Muscle of leg (tissue), 11 donors: ENCODE results near the gene NSG1. TPM values are rescaled to one million over a fixed set of nuclear protein-coding genes. Genes with fewer than 3 reads are reported as not detected.

Experiments
- DNase-seq: peaks from one replicate; pipeline ENCODE4 v3.0.0; 2013
- H3K27ac ChIP-seq: one replicate; pipeline ENCODE4 v1.5.1; 2013; ENCODE audit warnings: mild to moderate bottlenecking, low read length, control low read depth
- H3K27me3 ChIP-seq: one replicate; pipeline ENCODE4 v1.6.1; 2013; ENCODE audit warnings: low read length; ENCODE audit not compliant: control insufficient read depth, insufficient read depth
- H3K36me3 ChIP-seq: one replicate; pipeline ENCODE4 v1.6.1; 2013; ENCODE audit warnings: low read length; ENCODE audit not compliant: control insufficient read depth, insufficient read depth
- H3K4me1 ChIP-seq: one replicate; pipeline ENCODE4 v1.6.1; 2013; ENCODE audit warnings: low read length; ENCODE audit not compliant: control insufficient read depth, insufficient read depth
- H3K4me3 ChIP-seq: one replicate; pipeline ENCODE4 v1.5.1; 2013; ENCODE audit warnings: low read length, control low read depth
- H3K9me3 ChIP-seq: replicated peaks from 2 replicates; pipeline ENCODE4 v1.6.1; 2013; ENCODE audit warnings: low read depth, low read length; ENCODE audit not compliant: control insufficient read depth
- WGBS: methylation state at CpG from one replicate; pipeline ENCODE4 v1.1.5; 2013; ENCODE audit warnings: missing lambda C conversion rate; ENCODE audit not compliant: insufficient coverage; 5-methylcytosine and 5-hydroxymethylcytosine counted together
- polyA plus RNA-seq, 8 donors: library from polyadenylated mRNA; unstranded; fragments of 120-200 nt; gene quantifications; one replicate each; pipeline versions ENCODE4 v1.2.1 to v1.2.3, GENCODE V29; 2013; ENCODE audit warnings: inconsistent platforms in 1 of 8, low replicate concordance in 1 of 8; ENCODE audit not compliant: insufficient read length in 8 of 8, insufficient read depth in 1 of 8
- total RNA-seq: library from RNA; stranded (reverse); fragments of 120-200 nt; gene quantifications from one replicate; pipeline ENCODE4 v1.2.4, GENCODE V29; 2013

The NSG1 gene
- total and polyA plus RNA-seq, 9 donors, result 0.75 to 12.2 (median 2.8) TPM

GRCh38 chr4:4408132-4408523 lies 21.2 kb downstream of the NSG1 start:
- 62% methylated on average over 10 of the region's 13 CpGs for WGBS
- H3K4me1 ChIP-seq, result peaks cover 8% of the 10 kb centered on the region
- H3K36me3 ChIP-seq, result no peaks in the 10 kb centered on the region
- no peaks in the 10 kb centered on the region for H3K9me3 ChIP-seq
- DNase-seq, result no peak
- no peak overlapping the region for H3K27ac ChIP-seq
- no peak overlapping the region for H3K4me3 ChIP-seq
- peaks cover 18% of the 10 kb centered on the region for H3K27me3 ChIP-seq

DNA sequence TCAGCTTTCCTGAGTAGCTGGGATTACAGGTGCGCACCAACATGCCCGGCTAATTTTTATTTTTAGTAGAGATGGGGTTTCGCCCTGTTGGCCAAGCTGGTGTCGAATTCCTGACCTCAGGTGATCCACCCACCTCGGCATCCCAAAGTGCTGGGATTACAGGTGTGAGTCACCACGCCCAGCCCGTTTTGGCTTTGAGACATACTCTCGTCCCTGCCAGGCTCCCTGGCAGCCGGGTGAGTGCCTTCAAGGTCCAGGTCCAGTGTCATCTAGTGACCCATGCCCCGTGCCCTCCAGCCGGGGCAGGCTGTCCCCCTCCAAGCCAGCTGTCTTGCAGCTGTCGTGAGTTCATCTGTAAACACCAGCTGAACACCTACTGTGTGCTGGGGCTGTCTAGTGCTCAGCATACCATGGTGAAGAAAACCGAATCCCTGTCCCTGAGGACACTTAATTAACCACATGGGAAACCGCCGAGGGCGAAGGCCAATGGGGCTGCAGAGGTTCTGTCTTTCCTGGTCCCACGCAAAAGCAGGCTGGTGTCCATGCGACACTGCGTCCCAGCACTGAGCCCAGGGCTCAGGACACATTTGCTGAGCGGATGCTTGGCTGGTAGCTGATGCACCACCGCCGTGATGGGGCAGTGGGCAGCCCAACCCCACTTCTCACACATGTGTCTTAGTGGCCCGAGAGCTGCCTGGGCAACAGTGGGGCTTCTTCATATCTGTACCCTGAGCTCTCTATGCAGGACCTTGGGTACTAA lies 21.9 kb downstream of the NSG1 start:
- Histone ChIP-seq H3K4me3 (no peak overlapping the region), H3K27ac (no peak overlapping the region), H3K4me1 (peaks cover 8% of the 10 kb centered on the region), H3K9me3 (no peaks in the 10 kb centered on the region), H3K27me3 (peaks cover 18% of the 10 kb centered on the region), H3K36me3 (no peaks in the 10 kb centered on the region)
- DNase-seq, result no peak
- 70% methylated on average over 13 of the region's 23 CpGs for WGBS

DNA sequence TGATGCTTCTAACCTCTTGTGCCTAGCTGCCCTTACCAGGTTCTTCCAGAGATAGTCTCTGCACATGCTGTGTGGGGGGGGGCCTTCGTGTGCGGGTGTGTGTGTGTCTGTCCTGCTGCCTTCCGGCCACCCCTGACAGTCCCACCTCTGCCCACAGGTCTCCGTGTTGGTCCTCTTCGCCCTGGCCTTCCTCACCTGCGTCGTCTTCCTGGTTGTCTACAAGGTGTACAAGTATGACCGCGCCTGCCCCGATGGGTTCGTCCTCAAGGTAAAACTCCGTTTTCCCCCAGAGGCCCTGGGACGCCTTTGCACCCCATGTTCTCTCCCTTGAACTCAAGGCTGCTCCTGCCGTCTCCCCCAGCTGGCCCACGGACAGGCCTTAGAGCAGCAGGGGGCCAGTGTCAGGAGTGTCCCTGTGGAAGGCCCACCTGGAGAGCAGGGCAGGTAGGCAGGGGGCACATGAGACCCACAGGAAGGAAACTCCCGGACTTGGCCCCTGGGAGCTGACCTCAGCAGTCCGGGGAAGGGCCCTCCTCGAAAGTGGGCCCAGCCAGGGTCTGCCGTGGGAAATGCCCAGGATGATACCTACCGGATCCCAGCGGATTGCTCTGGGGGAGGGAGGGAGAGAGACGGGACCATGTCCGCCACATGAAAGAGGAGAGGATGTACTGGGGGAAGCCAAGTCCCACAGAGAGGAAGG lies 22.7 kb downstream of the NSG1 start:
- peaks cover 14% of the 10 kb centered on the region for H3K27me3 ChIP-seq
- no peaks in the 10 kb centered on the region for H3K9me3 ChIP-seq
- WGBS, result 87% methylated on average over 17 of the region's 23 CpGs
- H3K27ac ChIP-seq, result no peak overlapping the region
- no peaks in the 10 kb centered on the region for H3K36me3 ChIP-seq
- peaks cover 8% of the 10 kb centered on the region for H3K4me1 ChIP-seq
- no peak overlapping the region for H3K4me3 ChIP-seq
- DNase-seq, result no peak

DNA sequence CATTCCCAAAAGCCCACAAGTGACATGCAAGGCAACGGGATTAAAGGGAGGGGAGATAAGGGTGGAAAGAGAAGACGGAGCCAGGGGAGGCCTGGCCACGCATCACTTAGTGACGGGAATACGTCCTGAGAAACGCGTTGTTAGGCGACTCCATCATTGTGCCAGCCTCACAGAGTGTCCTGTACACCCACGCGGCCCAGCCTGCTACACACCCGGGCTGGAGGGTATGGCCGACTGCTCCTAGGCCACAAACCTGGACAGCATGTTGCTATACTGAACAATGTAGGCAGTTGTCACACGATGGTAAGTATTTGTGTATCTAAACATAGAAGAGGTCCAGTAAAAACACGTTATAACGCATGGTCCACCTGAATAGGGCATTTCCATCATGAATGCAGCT lies 23.4 kb downstream of the NSG1 start:
- Histone ChIP-seq H3K9me3 (no peaks in the 10 kb centered on the region), H3K4me1 (peaks cover 8% of the 10 kb centered on the region), H3K36me3 (peaks cover 2% of the 10 kb centered on the region), H3K27ac (no peak overlapping the region), H3K4me3 (no peak overlapping the region), H3K27me3 (peaks cover 14% of the 10 kb centered on the region)
- 85% methylated on average over 14 of the region's 15 CpGs for WGBS
- DNase-seq, result no peak

GRCh38 chr4:4411906-4412305 lies 25.0 kb downstream of the NSG1 start:
- no peak overlapping the region for H3K4me3 ChIP-seq
- H3K36me3 ChIP-seq, result peaks cover 9% of the 10 kb centered on the region
- no peaks in the 10 kb centered on the region for H3K9me3 ChIP-seq
- no peak for DNase-seq
- peaks cover 6% of the 10 kb centered on the region for H3K27me3 ChIP-seq
- WGBS, result 81% methylated on average over 10 of the region's 15 CpGs
- H3K4me1 ChIP-seq, result peaks cover 8% of the 10 kb centered on the region
- H3K27ac ChIP-seq, result no peak overlapping the region

DNA sequence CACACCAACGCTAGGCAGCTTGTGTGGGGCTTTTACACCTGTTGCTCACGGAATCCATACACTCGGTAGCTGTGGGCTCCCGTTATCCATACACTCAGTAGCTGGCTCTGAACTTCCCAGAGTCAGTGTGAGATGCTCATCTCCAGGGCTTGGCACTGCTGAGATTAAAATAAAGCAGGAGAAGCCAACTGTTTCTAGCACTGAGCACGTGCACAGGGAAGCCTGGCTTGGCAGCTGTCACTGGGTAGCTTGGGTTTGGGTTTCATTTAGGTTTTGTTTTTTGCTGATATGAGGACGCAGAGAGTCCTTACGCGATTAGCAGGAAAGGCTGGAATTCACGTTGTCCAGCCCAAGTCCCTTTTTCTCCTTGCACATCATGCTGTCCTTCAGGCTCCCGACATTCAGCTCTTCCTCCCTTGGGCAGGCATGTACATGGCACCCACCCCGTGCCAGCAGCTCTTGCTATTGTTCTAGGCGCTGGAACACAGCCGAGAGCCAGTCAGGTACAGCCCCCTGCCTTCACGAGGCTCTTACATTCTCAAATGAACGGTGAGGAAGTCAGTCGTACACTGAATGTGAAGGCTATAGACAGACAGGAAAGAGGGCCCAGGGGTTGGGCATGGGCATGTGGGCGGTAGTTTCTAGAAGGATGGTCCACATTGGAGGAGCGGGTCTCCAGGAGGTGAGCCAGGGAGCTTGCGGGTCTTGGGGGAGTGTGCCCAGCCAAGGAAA lies 25.9 kb downstream of the NSG1 start:
- Histone ChIP-seq H3K4me3 (no peak overlapping the region), H3K27ac (peak overlapping the region; percentile 55), H3K36me3 (peaks cover 11% of the 10 kb centered on the region), H3K9me3 (no peaks in the 10 kb centered on the region), H3K27me3 (no peaks in the 10 kb centered on the region), H3K4me1 (peaks cover 8% of the 10 kb centered on the region)
- 77% methylated on average over 16 of the region's 19 CpGs for WGBS
- peak; percentile 43 for DNase-seq

- peaks cover 14% of the 10 kb centered on the region for H3K36me3 ChIP-seq
- H3K27me3 ChIP-seq, result no peaks in the 10 kb centered on the region
- WGBS, result 87% methylated on average over 8 of the region's 10 CpGs
- H3K4me1 ChIP-seq, result peaks cover 8% of the 10 kb centered on the region
- H3K9me3 ChIP-seq, result no peaks in the 10 kb centered on the region
- H3K4me3 ChIP-seq, result no peak overlapping the region
- no peak overlapping the region for H3K27ac ChIP-seq
- DNase-seq, result no peak
Measured at GRCh38 chr4:4413373-4413725, 26.4 kb downstream of the NSG1 start.

DNA sequence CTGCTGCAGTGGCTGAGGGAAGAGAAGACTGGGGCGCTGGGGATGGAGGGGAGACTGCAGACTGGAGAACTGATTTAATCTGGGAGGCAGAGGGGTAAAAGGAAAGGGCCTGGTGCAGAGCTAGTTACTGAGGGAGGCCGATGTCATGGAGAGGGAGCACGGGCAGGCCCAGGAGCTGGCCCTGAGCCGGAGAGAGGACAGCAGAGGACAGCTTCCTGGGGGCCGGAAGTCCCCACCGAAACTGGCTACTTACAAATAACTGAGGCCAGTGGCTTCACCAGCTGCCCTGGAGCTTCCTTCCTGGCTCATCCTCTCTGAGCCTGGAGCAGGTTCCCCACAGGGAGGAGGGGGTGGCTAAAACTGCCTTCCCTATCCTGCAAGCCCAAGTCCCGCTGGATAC lies 26.9 kb downstream of the NSG1 start:
- Histone ChIP-seq H3K4me3 (no peak overlapping the region), H3K36me3 (peaks cover 17% of the 10 kb centered on the region), H3K27me3 (no peaks in the 10 kb centered on the region), H3K27ac (no peak overlapping the region), H3K4me1 (peaks cover 8% of the 10 kb centered on the region), H3K9me3 (no peaks in the 10 kb centered on the region)
- no peak for DNase-seq
- 94% methylated on average over 6 of the region's 7 CpGs for WGBS

DNA sequence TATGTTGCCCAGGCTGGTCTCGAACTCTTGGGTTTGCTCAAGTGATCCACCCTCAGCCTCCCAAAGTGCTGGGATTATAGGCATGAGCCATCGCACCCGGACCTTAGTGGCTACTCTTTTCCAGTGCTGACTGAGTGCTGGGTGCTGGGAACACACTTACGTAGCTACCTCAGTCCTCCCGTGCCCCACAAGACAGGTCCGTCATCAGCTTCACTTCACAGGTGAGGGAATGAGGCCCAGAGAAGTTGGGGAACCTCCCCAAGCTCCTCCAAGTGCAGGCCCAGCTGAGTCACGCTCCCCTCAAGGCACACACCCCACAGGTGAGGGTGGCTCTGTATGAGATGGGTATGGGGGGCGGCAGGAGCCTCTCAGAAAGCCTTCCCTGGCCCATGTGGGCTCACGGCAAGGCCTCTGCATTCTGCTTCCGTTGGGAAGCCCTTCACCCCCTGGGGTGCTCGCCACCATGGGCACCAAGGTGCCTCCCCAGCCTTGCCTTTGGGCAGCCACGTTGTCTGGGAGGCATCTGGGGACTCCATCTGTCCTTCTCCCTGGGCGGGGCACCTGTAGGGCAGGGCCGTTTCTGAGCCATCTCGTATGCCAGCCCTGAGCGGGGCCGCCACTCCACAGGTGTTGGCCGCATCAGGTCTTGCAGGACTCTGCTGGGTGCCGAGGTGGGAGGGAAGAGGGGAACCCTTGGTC lies 28.4 kb downstream of the NSG1 start:
- peaks cover 30% of the 10 kb centered on the region for H3K36me3 ChIP-seq
- H3K27me3 ChIP-seq, result no peaks in the 10 kb centered on the region
- no peak for DNase-seq
- H3K4me3 ChIP-seq, result no peak overlapping the region
- H3K27ac ChIP-seq, result no peak overlapping the region
- H3K9me3 ChIP-seq, result no peaks in the 10 kb centered on the region
- WGBS, result 93% methylated on average over 15 of the region's 19 CpGs
- H3K4me1 ChIP-seq, result peaks cover 8% of the 10 kb centered on the region
